B cell (primary cell): ENCODE data around the gene SRXN1. TPM values are rescaled to one million over a fixed set of nuclear protein-coding genes. Genes with fewer than 3 reads are reported as not detected.

ENCODE experiments used
- ATAC-seq: fragments of 200-7000 bp; cut with Tn5 transposase; one replicate; pipeline ENCODE4 v1.10.0; 2021; ENCODE audit warnings: low read depth, mild to moderate bottlenecking, moderate number of reproducible peaks, moderate library complexity
- CTCF ChIA-PET: fragments of 350-600 bp; sonication (Branson Sonifier 250); formaldehyde crosslinking; loops from one replicate; lab custom pipeline; 2021; ENCODE audit warnings: antibody characterized with exemption, inconsistent platforms; lab: Charles Lee
- POLR2A ChIA-PET: fragments of 350-600 bp; sonication (Branson Sonifier 250); formaldehyde crosslinking; loops from one replicate; lab custom pipeline; 2021; ENCODE audit warnings: antibody characterized with exemption; lab: Charles Lee
- DNase-seq: peaks from one replicate; pipeline ENCODE4 v3.0.0; 2013
- H2AFZ ChIP-seq: 2 replicates; pipeline ENCODE4 v1.6.1; 2012; ENCODE audit warnings: mild to moderate bottlenecking, low read depth, low read length; ENCODE audit not compliant: insufficient read depth, poor library complexity, severe bottlenecking
- H3K27ac ChIP-seq, 2 donors: 1 replicate in 1 of 2; 2 replicates in 1 of 2; pipeline ENCODE4 v1.5.1; 2012 to 2013; ENCODE audit warnings: low read length in 2 of 2, mild to moderate bottlenecking in 2 of 2, moderate library complexity in 1 of 2
- H3K27me3 ChIP-seq, 4 experiments: fragments of 200-600 bp in 1 of 4; sonication (generic) in 1 of 4; replicated peaks in 1 of 4; 1 replicate in 2 of 4; 2 replicates in 2 of 4; pipeline versions ENCODE4 v1.6.1 to v1.7.0; 2013 to 2016; ENCODE audit warnings: low read length in 3 of 4, mild to moderate bottlenecking in 2 of 4, mixed read lengths in 1 of 4, moderate library complexity in 1 of 4; ENCODE audit not compliant: insufficient read depth in 4 of 4, control insufficient read depth in 3 of 4; ENCODE audit errors: control extremely low read depth in 1 of 4
- H3K36me3 ChIP-seq, 2 experiments: replicated peaks in 1 of 2; 1 replicate in 1 of 2; 2 replicates in 1 of 2; pipeline versions ENCODE4 v1.6.1 to v1.7.1; 2013; ENCODE audit warnings: low read length in 1 of 2; ENCODE audit not compliant: insufficient read depth in 2 of 2, control insufficient read depth in 1 of 2; ENCODE audit errors: control extremely low read depth in 1 of 2, extremely low read depth in 1 of 2
- H3K4me1 ChIP-seq, 2 donors: fragments of 200-600 bp in 1 of 2; sonication (generic) in 1 of 2; 1 replicate in 1 of 2; 2 replicates in 1 of 2; pipeline versions ENCODE4 v1.5.1 to v1.6.1; 2013 to 2017; ENCODE audit warnings: low read length in 2 of 2; ENCODE audit not compliant: control insufficient read depth in 2 of 2, insufficient read depth in 2 of 2
- H3K4me2 ChIP-seq: replicated peaks from 2 replicates; pipeline ENCODE3; 2012; ENCODE audit warnings: mild to moderate bottlenecking, low read depth, low read length; ENCODE audit not compliant: poor library complexity, severe bottlenecking
- H3K4me3 ChIP-seq, 5 experiments: fragments of 200-600 bp in 1 of 5; sonication (generic) in 1 of 5; 1 replicate in 3 of 5; 2 replicates in 2 of 5; pipeline versions ENCODE4 v1.5.1 to v1.7.0; 2011 to 2016; ENCODE audit warnings: low read length in 4 of 5, mild to moderate bottlenecking in 4 of 5, low read depth in 2 of 5, control low read depth in 1 of 5, moderate library complexity in 1 of 5; ENCODE audit not compliant: insufficient read depth in 1 of 5; ENCODE audit errors: control extremely low read depth in 1 of 5, extremely low read depth in 1 of 5
- H3K79me2 ChIP-seq: fragments of 200-600 bp; sonication (generic); one replicate; pipeline ENCODE4 v1.6.0; 2016; ENCODE audit warnings: low read length; ENCODE audit not compliant: control insufficient read depth, insufficient read depth
- H3K9ac ChIP-seq: fragments of 200-600 bp; sonication (generic); 2 replicates; pipeline ENCODE4 v1.6.1; 2017; ENCODE audit warnings: mild to moderate bottlenecking, low read length, moderate library complexity
- H3K9me3 ChIP-seq, 3 donors: one replicate each; pipeline versions ENCODE4 v1.6.1 to v1.7.1; 2013; ENCODE audit warnings: low read length in 2 of 3; ENCODE audit not compliant: control insufficient read depth in 2 of 3, insufficient read depth in 1 of 3; ENCODE audit errors: control extremely low read depth in 1 of 3
- H4K20me1 ChIP-seq: 2 replicates; pipeline ENCODE4 v1.6.0; 2012; ENCODE audit warnings: mild to moderate bottlenecking, low read length; ENCODE audit not compliant: insufficient read depth, control insufficient read depth, poor library complexity, severe bottlenecking
- H3K27ac Mint-ChIP-seq: one replicate; pipeline ENCODE4 v1.8.0; 2021; ENCODE audit warnings: mixed read lengths
- H3K27me3 Mint-ChIP-seq: one replicate; pipeline ENCODE4 v1.8.0; 2021; ENCODE audit warnings: mixed read lengths
- H3K4me1 Mint-ChIP-seq: one replicate; pipeline ENCODE4 v1.8.0; 2021; ENCODE audit warnings: mixed read lengths
- H3K4me3 Mint-ChIP-seq: one replicate; pipeline ENCODE4 v1.8.0; 2021; ENCODE audit warnings: mixed read lengths
- H3K9me3 Mint-ChIP-seq: one replicate; pipeline ENCODE4 v1.8.0; 2022; ENCODE audit warnings: mixed read lengths; ENCODE audit not compliant: insufficient read depth
- EZH2 ChIP-seq: IDR thresholded peaks from 2 replicates; pipeline ENCODE4 v1.6.1; 2012; ENCODE audit warnings: borderline replicate concordance, low read depth, mild to moderate bottlenecking, moderate library complexity, low read length; ENCODE audit not compliant: insufficient read depth, poor library complexity, severe bottlenecking
- WGBS: methylation state at CpG from one replicate; pipeline ENCODE4 v1.1.5; 2013; ENCODE audit warnings: missing lambda C conversion rate; ENCODE audit not compliant: insufficient coverage; 5-methylcytosine and 5-hydroxymethylcytosine counted together
- intact Hi-C: fragments of 100-400 bp; cut with micrococcal nuclease; formaldehyde crosslinking; loops from one replicate; pipeline ENCODE4 v1.10.0; 2022
- polyA plus RNA-seq: library from polyadenylated mRNA; depleted of rRNA; stranded (reverse); fragments of >200 nt; gene quantifications from 2 replicates; pipeline ENCODE4 v1.2.3, GENCODE V29; 2012
- total RNA-seq, 2 donors: library from RNA; stranded (reverse); fragments of 120-200 nt in 1 of 2; gene quantifications; 1 replicate in 1 of 2; 2 replicates in 1 of 2; pipeline versions ENCODE4 v1.2.3 to v1.2.4, GENCODE V29; 2013 to 2022
- TF ChIP-seq, protein P1 (sequence below): fragments of 200-600 bp; IDR thresholded peaks from one replicate; pipeline ENCODE4 v1.8.0; 2022; ENCODE audit warnings: antibody characterized with exemption, mild to moderate bottlenecking

Gene SRXN1
- total and polyA plus RNA-seq, 2 donors (not counting 1 experiment from before 2014, with no cell fraction given), result 1.3 to 4.5 TPM

DNA sequence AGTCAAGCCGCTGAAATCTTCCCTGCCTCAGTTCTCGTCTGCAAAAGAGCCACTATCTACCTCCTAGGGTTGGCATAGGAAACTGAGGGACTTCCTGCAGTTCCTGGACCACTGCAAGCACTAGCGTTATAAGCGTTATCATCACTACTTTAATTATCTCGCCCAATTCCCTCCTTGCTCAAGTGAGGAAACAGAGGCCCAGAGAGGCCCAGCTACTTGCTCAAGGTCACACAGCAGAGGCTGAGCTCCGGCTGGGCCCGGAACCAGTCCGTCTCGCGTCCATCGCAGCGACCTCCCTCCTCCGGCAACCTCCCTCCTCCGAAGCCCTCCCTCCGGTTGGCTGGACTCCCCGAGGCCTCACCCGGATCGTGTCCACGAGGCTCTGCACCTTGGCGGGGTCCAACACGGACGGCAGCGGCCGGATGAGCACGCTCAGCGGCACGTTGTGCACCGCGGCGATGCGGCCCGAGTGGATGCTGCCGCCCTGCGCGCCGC lies 338 bp downstream of the SRXN1 start:
- H3K4me3 Mint-ChIP-seq, result peak overlapping the region; percentile 79
- ATAC-seq, result no peak
- TF ChIP-seq, protein P1, sequence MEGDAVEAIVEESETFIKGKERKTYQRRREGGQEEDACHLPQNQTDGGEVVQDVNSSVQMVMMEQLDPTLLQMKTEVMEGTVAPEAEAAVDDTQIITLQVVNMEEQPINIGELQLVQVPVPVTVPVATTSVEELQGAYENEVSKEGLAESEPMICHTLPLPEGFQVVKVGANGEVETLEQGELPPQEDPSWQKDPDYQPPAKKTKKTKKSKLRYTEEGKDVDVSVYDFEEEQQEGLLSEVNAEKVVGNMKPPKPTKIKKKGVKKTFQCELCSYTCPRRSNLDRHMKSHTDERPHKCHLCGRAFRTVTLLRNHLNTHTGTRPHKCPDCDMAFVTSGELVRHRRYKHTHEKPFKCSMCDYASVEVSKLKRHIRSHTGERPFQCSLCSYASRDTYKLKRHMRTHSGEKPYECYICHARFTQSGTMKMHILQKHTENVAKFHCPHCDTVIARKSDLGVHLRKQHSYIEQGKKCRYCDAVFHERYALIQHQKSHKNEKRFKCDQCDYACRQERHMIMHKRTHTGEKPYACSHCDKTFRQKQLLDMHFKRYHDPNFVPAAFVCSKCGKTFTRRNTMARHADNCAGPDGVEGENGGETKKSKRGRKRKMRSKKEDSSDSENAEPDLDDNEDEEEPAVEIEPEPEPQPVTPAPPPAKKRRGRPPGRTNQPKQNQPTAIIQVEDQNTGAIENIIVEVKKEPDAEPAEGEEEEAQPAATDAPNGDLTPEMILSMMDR, result no peak
- TF ChIP-seq EZH2, result no peak
- Histone ChIP-seq H3K4me1 (peaks cover 10 to 18% of the 10 kb centered on the region in 2 donors), H3K4me3 (peak overlapping the region; percentile 41 to 67 (median 53)), H3K27ac (no peak overlapping the region), H3K4me2 (peak overlapping the region; percentile 88), H3K36me3 (peaks cover 0 to 4% of the 10 kb centered on the region in 2 experiments), H3K27me3 (peaks cover 0 to 7% (median 0%) of the 10 kb centered on the region in 4 experiments), H3K9ac (peak overlapping the region; percentile 70), H2AFZ (peak overlapping the region; percentile 73), H4K20me1 (no peaks in the 10 kb centered on the region), H3K79me2 (no peaks in the 10 kb centered on the region), H3K9me3 (no peaks in the 10 kb centered on the region)
- no peaks in the 10 kb centered on the region for H3K9me3 Mint-ChIP-seq
- peaks cover 20% of the 10 kb centered on the region for H3K4me1 Mint-ChIP-seq
- H3K27me3 Mint-ChIP-seq, result peaks cover 5% of the 10 kb centered on the region
- intact Hi-C loops, result loop anchor here (1.0 to 2.0 kb wide), 3 partner anchors 7 to 180 kb away; partner anchors contain the start of gene FAM110A
- no peak for DNase-seq
- H3K27ac Mint-ChIP-seq, result peak overlapping the region; percentile 69
- WGBS, result 9% methylated on average over 36 of the region's 36 CpGs
- CTCF ChIA-PET, result no interaction called here
- POLR2A ChIA-PET, result no interaction called here
